SU-DHL-6 (cell line): ENCODE data around the gene CNR1.

ENCODE experiments used
- H2AFZ ChIP-seq: fragments of 200-600 bp; sonication (generic); 2 replicates; pipeline ENCODE4 v1.6.1; 2014; ENCODE audit warnings: low read depth, mild to moderate bottlenecking, moderate library complexity, mixed read lengths, antibody characterized with exemption, low read length; ENCODE audit not compliant: severe bottlenecking
- H3F3A ChIP-seq: fragments of 200-600 bp; shearing (Covaris generic); 2 replicates; pipeline ENCODE4 v1.6.0; 2016; ENCODE audit warnings: antibody characterized with exemption, mild to moderate bottlenecking; ENCODE audit not compliant: insufficient read depth
- H3K27ac ChIP-seq: fragments of 200-600 bp; sonication (generic); 2 replicates; pipeline ENCODE4 v1.5.1; 2016; ENCODE audit warnings: low read depth, mild to moderate bottlenecking, low read length, moderate library complexity, mixed read lengths
- H3K27me3 ChIP-seq: fragments of 200-600 bp; sonication (generic), shearing (Covaris generic); 2 replicates; pipeline ENCODE4 v1.6.0; 2014; ENCODE audit warnings: mild to moderate bottlenecking, low read length
- H3K36me3 ChIP-seq: fragments of 200-600 bp; sonication (generic); 2 replicates; pipeline ENCODE4 v1.6.1; 2014; ENCODE audit warnings: mild to moderate bottlenecking, low read length, mixed read lengths
- H3K4me2 ChIP-seq: fragments of 300-600, 200-600 bp; shearing (Covaris generic), sonication (generic); 2 replicates; pipeline ENCODE4 v1.6.0; 2014; ENCODE audit warnings: low read length, low read depth, mild to moderate bottlenecking; ENCODE audit not compliant: poor library complexity, severe bottlenecking
- H3K4me3 ChIP-seq: fragments of 200-600 bp; sonication (generic); 2 replicates; pipeline ENCODE4 v1.5.1; 2014; ENCODE audit warnings: antibody characterized with exemption, low read length, mild to moderate bottlenecking, mixed read lengths; ENCODE audit not compliant: insufficient read depth, poor library complexity, severe bottlenecking
- H3K79me2 ChIP-seq: fragments of 200-600 bp; sonication (generic); 2 replicates; pipeline ENCODE4 v1.6.1; 2014; ENCODE audit warnings: mild to moderate bottlenecking, low read length, moderate library complexity; ENCODE audit not compliant: insufficient read depth
- H3K9ac ChIP-seq: fragments of 200-600 bp; sonication (generic); 2 replicates; pipeline ENCODE4 v1.7.0; 2014; ENCODE audit warnings: mild to moderate bottlenecking, low read length
- H3K9me2 ChIP-seq: fragments of 200-600 bp; sonication (generic); replicated peaks from 2 replicates; pipeline ENCODE4 v1.6.1; 2014; ENCODE audit warnings: low read length; ENCODE audit not compliant: insufficient read depth
- H3K9me3 ChIP-seq: fragments of 200-600 bp; sonication (generic); 2 replicates; pipeline ENCODE4 v1.6.1; 2014; ENCODE audit warnings: low read length, mixed read lengths; ENCODE audit not compliant: insufficient read depth
- H4K20me1 ChIP-seq: fragments of 200-600 bp; sonication (generic); 2 replicates; pipeline ENCODE4 v1.6.1; 2014; ENCODE audit warnings: low read depth, mild to moderate bottlenecking, antibody characterized with exemption, low read length, moderate library complexity, mixed read lengths
- EZH2phosphoT487 ChIP-seq: fragments of 200-600 bp; sonication (generic), shearing (Covaris generic); conservative IDR thresholded peaks from 2 replicates; pipeline ENCODE4 v1.6.1; 2018; ENCODE audit warnings: mild to moderate bottlenecking, antibody characterized with exemption, low read length, moderate library complexity, mixed read lengths
- TF ChIP-seq, protein P1 (sequence below): fragments of 200-600 bp; sonication (generic); IDR thresholded peaks from one replicate; pipeline ENCODE4 v1.5.1; 2017; ENCODE audit warnings: antibody characterized with exemption, mild to moderate bottlenecking, low read length, moderate library complexity; ENCODE audit not compliant: insufficient read depth, poor library complexity, severe bottlenecking

CNR1 gene

DNA sequence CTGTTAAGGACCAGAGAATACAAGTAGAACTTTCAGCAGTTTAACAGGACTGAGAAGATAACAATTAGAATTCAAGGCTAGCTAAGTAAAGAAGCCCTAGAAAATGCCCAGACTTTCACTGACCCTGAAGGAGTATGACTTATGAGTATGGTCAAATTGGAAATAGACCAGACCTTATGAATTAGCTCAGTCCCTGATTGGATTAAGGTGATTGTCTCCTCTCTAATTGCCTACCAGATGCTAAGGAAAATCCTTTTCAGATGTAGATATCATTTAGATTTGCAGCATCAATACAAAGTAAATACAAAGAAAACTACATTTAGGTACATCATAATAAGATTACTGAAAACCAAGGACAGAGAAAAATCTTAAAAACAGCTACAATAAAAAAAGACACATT, 58.9 kb downstream of the CNR1 start:
- no peak for TF ChIP-seq EZH2phosphoT487
- TF ChIP-seq, protein P1, sequence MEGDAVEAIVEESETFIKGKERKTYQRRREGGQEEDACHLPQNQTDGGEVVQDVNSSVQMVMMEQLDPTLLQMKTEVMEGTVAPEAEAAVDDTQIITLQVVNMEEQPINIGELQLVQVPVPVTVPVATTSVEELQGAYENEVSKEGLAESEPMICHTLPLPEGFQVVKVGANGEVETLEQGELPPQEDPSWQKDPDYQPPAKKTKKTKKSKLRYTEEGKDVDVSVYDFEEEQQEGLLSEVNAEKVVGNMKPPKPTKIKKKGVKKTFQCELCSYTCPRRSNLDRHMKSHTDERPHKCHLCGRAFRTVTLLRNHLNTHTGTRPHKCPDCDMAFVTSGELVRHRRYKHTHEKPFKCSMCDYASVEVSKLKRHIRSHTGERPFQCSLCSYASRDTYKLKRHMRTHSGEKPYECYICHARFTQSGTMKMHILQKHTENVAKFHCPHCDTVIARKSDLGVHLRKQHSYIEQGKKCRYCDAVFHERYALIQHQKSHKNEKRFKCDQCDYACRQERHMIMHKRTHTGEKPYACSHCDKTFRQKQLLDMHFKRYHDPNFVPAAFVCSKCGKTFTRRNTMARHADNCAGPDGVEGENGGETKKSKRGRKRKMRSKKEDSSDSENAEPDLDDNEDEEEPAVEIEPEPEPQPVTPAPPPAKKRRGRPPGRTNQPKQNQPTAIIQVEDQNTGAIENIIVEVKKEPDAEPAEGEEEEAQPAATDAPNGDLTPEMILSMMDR, result no peak
- Histone ChIP-seq H3K36me3 (no peaks in the 10 kb centered on the region), H2AFZ (no peak overlapping the region), H4K20me1 (no peaks in the 10 kb centered on the region), H3K27me3 (no peaks in the 10 kb centered on the region), H3K9me2 (no peaks in the 10 kb centered on the region), H3K9ac (no peak overlapping the region), H3K79me2 (no peaks in the 10 kb centered on the region), H3F3A (no peaks in the 10 kb centered on the region), H3K9me3 (no peaks in the 10 kb centered on the region), H3K4me2 (no peak overlapping the region), H3K4me3 (no peak overlapping the region), H3K27ac (no peak overlapping the region)

DNA sequence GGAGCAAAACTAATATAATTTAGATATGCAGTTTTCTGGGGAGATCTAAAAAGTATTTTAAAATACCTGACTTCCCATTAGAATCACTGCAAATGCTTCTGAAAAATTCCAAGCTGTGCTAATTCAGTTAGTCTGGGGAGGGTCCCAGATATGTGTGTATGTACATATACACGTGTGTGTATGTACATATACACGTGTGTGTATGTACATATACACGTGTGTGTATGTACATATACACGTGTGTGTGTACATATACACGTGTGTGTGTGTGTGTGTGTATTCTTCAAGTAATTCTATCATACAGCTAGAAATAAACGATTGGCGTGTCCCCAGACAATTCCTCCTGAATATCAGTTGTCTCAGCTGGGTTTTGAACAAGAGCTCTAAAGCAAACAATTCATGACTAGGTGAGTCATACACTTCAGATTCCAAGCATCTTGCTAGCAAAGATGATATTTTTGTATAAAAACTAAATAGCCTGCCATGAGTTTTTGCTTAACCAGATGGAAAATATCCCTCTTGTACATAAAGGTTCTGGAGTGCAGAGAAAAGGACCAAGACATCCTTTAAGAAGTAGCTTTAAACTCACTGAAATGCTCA, 60.3 kb downstream of the CNR1 start:
- no peaks in the 10 kb centered on the region for H3F3A ChIP-seq
- H3K27me3 ChIP-seq, result no peaks in the 10 kb centered on the region
- H3K4me2 ChIP-seq, result no peak overlapping the region
- H3K9me3 ChIP-seq, result no peaks in the 10 kb centered on the region
- no peak for TF ChIP-seq EZH2phosphoT487
- TF ChIP-seq, protein P1, result no peak
- H3K36me3 ChIP-seq, result no peaks in the 10 kb centered on the region
- H4K20me1 ChIP-seq, result no peaks in the 10 kb centered on the region
- no peaks in the 10 kb centered on the region for H3K9me2 ChIP-seq
- H3K27ac ChIP-seq, result no peak overlapping the region
- no peak overlapping the region for H3K4me3 ChIP-seq
- H3K9ac ChIP-seq, result no peak overlapping the region
- H2AFZ ChIP-seq, result no peak overlapping the region
- no peaks in the 10 kb centered on the region for H3K79me2 ChIP-seq
